Measurements from ENCODE around the gene PRPH. TPM values are rescaled to one million over a fixed set of nuclear protein-coding genes. Genes with fewer than 3 reads are reported as not detected.

Gene PRPH
- polyA plus RNA-seq, 2 of the 4 experiments (the other 2 are of a cell fraction), result 0.50 to 1.7 TPM

Other genes with a start within 250 kb of the PRPH start
- 17.6 and 21.4 TPM in 2 replicates for gene KMT2D, start 234.4 kb upstream of the PRPH start, polyA plus RNA-seq (2011; rRNA removed)
- gene KMT2D, start 234.4 kb upstream of the PRPH start, polyA plus RNA-seq (2017; fragmentation: RNase III; extraction: RNeasy Plus Mini Kit Qiagen cat#74134 plus additional on column Dnase treatment), result 20.0 to 24.8 TPM (median 20.8 TPM) in 3 replicates
- 4.0 TPM in 2 replicates for gene RHEBL1, start 225.2 kb upstream of the PRPH start, polyA plus RNA-seq (2011; rRNA removed)
- 1.8 to 2.4 TPM (median 2.1 TPM) in 3 replicates for gene RHEBL1, start 225.2 kb upstream of the PRPH start, polyA plus RNA-seq (2017; fragmentation: RNase III; extraction: RNeasy Plus Mini Kit Qiagen cat#74134 plus additional on column Dnase treatment)
- not detected in 2 replicates for gene DHH, start 200.3 kb upstream of the PRPH start, polyA plus RNA-seq (2011; rRNA removed)
- gene DHH, start 200.3 kb upstream of the PRPH start, polyA plus RNA-seq (2017; fragmentation: RNase III; extraction: RNeasy Plus Mini Kit Qiagen cat#74134 plus additional on column Dnase treatment), result not detected in 3 replicates
- 25.1 and 35.7 TPM in 2 replicates for gene LMBR1L, start 184.3 kb upstream of the PRPH start, polyA plus RNA-seq (2011; rRNA removed)
- 12.9 to 20.0 TPM (median 16.7 TPM) in 3 replicates for gene LMBR1L, start 184.3 kb upstream of the PRPH start, polyA plus RNA-seq (2017; fragmentation: RNase III; extraction: RNeasy Plus Mini Kit Qiagen cat#74134 plus additional on column Dnase treatment)
- gene TUBA1B, start 163.8 kb upstream of the PRPH start, polyA plus RNA-seq (2011; rRNA removed), result 2,708 and 2,745 TPM in 2 replicates
- 2,367 to 2,820 TPM (median 2,590 TPM) in 3 replicates for gene TUBA1B, start 163.8 kb upstream of the PRPH start, polyA plus RNA-seq (2017; fragmentation: RNase III; extraction: RNeasy Plus Mini Kit Qiagen cat#74134 plus additional on column Dnase treatment)
- gene TUBA1A, start 106.1 kb upstream of the PRPH start, polyA plus RNA-seq (2011; rRNA removed), result 163 and 231 TPM in 2 replicates
- gene TUBA1A, start 106.1 kb upstream of the PRPH start, polyA plus RNA-seq (2017; fragmentation: RNase III; extraction: RNeasy Plus Mini Kit Qiagen cat#74134 plus additional on column Dnase treatment), result 218 to 241 TPM (median 222 TPM) in 3 replicates
- gene TUBA1C, start 30.1 kb upstream of the PRPH start, polyA plus RNA-seq (2011; rRNA removed), result 1,183 and 1,488 TPM in 2 replicates
- gene TUBA1C, start 30.1 kb upstream of the PRPH start, polyA plus RNA-seq (2017; fragmentation: RNase III; extraction: RNeasy Plus Mini Kit Qiagen cat#74134 plus additional on column Dnase treatment), result 1,577 to 1,940 TPM (median 1,656 TPM) in 3 replicates
- 50.0 and 56.4 TPM in 2 replicates for gene TROAP, start 28.1 kb downstream of the PRPH start, polyA plus RNA-seq (2011; rRNA removed)
- 49.3 to 59.3 TPM (median 55.5 TPM) in 3 replicates for gene TROAP, start 28.1 kb downstream of the PRPH start, polyA plus RNA-seq (2017; fragmentation: RNase III; extraction: RNeasy Plus Mini Kit Qiagen cat#74134 plus additional on column Dnase treatment)
- gene C1QL4, start 42.0 kb downstream of the PRPH start, polyA plus RNA-seq (2011; rRNA removed), result 0.99 and 1.5 TPM in 2 replicates
- gene C1QL4, start 42.0 kb downstream of the PRPH start, polyA plus RNA-seq (2017; fragmentation: RNase III; extraction: RNeasy Plus Mini Kit Qiagen cat#74134 plus additional on column Dnase treatment), result 2.2 to 2.8 TPM (median 2.8 TPM) in 3 replicates
- gene DNAJC22, start 51.7 kb downstream of the PRPH start, polyA plus RNA-seq (2011; rRNA removed), result 35.5 and 40.5 TPM in 2 replicates
- gene DNAJC22, start 51.7 kb downstream of the PRPH start, polyA plus RNA-seq (2017; fragmentation: RNase III; extraction: RNeasy Plus Mini Kit Qiagen cat#74134 plus additional on column Dnase treatment), result 18.0 to 22.6 TPM (median 20.0 TPM) in 3 replicates
- 154 and 175 TPM in 2 replicates for gene SPATS2, start 72.3 kb downstream of the PRPH start, polyA plus RNA-seq (2011; rRNA removed)
- gene SPATS2, start 72.3 kb downstream of the PRPH start, polyA plus RNA-seq (2017; fragmentation: RNase III; extraction: RNeasy Plus Mini Kit Qiagen cat#74134 plus additional on column Dnase treatment), result 34.6 to 37.7 TPM (median 34.9 TPM) in 3 replicates
- gene KCNH3, start 243.9 kb downstream of the PRPH start, polyA plus RNA-seq (2011; rRNA removed), result 1.0 and 1.2 TPM in 2 replicates
- 1.7 to 2.2 TPM (median 1.8 TPM) in 3 replicates for gene KCNH3, start 243.9 kb downstream of the PRPH start, polyA plus RNA-seq (2017; fragmentation: RNase III; extraction: RNeasy Plus Mini Kit Qiagen cat#74134 plus additional on column Dnase treatment)

All from A549 (cell line).